Renal pelvis (tissue), 4 donors: ENCODE data around the gene SDHA. TPM values are rescaled to one million over a fixed set of nuclear protein-coding genes. Genes with fewer than 3 reads are reported as not detected.
"Not testable (repeated sequence)": the region's sequence is repeated elsewhere in the genome, so short reads cannot be mapped to it uniquely, and the experiment has no call there.

ENCODE experiments used
- DNase-seq: peaks from one replicate; pipeline ENCODE4 v3.0.0-alpha.2; 2013
- polyA plus RNA-seq, 3 donors: library from polyadenylated mRNA; unstranded; fragments of 120-200 nt; gene quantifications; one replicate each; pipeline ENCODE4 v1.2.1, GENCODE V29; 2013; ENCODE audit not compliant: insufficient read length in 3 of 3

Gene SDHA
- polyA plus RNA-seq, 3 donors: 146 to 161 (median 150) TPM

DNA sequence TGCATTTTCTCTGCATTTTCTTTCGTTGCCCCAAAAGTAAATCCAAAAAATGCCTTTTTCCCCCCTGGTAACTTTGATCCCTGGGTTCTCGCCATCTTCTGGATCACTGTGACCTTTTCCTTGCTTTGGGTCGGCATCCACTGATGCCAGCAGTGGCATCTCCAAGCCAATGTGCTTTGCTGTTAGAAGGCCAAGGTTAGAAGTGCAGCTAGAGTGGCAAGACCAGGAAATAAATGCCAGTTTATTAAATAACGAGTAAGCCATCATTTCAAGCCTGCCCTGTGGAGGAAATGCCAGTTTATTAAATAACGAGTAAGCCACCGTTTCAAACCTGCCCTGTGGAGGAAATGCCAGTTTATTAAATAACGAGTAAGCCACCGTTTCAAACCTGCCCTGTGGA, 33.4 kb downstream of the SDHA start:
- not testable (repeated sequence) for DNase-seq

DNA sequence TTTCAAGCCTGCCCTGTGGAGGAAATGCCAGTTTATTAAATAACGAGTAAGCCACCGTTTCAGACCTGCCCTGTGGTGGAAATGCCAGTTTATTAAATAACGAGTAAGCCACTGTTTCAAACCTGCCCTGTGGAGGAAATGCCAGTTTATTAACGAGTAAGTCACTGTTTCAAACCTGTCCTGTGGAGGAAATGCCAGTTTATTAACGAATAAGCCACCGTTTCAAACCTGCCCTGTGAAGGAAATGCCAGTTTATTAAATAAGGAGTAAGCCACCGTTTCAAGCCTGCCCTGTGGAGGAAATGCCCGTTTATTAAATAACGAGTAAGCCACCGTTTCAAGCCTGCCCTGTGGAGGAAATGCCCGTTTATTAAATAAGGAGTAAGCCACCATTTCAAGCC, 33.9 kb downstream of the SDHA start:
- DNase-seq: not testable (repeated sequence)

DNA sequence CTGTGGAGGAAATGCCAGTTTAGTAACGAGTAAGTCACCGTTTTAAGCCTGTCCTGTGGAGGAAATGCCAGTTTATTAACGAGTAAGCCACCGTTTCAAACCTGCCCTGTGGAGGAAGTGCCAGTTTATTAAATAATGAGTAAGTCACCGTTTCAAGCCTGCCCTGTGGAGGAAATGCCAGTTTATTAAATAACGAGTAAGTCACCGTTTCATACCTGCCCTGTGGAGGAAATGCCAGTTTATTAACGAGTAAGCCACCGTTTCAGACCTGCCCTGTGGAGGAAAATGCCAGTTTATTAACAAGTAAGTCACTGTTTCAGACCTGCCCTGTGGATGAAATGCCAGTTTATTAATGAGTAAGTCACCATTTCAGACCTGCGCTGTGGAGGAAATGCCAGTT, 34.4 kb downstream of the SDHA start:
- no peak for DNase-seq

DNA sequence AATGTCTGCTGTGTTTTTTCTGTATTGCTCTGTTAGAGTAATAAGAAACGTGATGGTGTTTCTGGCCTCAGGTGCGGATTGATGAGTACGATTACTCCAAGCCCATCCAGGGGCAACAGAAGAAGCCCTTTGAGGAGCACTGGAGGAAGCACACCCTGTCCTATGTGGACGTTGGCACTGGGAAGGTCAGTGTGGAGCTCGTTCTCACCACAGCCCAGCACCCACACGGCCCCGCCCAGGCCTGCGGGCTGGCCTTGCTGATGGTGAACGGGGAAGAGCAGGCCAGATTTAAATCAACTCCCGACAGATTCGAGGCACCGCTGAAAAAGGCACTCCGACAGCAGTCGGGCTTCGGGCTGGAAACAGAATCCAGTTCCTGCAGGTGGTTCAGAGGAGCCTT, 36.2 kb downstream of the SDHA start:
- DNase-seq: not testable (repeated sequence)

DNA sequence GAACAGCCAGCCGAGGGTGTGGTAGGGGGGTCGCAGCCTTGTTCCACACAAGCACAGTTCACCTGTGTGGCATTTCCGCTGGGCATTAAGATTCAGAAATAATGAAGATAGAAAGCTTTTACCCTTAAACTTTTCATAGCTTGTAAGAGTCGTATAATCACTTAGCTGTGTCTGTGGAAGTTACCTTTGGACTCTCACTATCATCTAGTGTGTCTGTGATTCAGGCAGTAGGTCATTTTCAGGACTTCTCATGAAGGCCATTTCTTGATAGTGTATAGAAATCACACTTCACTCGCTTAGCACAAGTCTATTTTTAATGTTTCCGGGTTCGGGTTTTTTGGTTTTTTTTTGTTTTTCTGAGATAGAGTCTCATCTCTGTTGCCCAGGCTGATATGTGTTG, 37.0 kb downstream of the SDHA start:
- DNase-seq: not testable (repeated sequence)

DNA sequence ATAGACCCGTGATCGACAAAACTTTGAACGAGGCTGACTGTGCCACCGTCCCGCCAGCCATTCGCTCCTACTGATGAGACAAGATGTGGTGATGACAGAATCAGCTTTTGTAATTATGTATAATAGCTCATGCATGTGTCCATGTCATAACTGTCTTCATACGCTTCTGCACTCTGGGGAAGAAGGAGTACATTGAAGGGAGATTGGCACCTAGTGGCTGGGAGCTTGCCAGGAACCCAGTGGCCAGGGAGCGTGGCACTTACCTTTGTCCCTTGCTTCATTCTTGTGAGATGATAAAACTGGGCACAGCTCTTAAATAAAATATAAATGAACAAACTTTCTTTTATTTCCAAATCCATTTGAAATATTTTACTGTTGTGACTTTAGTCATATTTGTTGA, 38.2 kb downstream of the SDHA start:
- DNase-seq: not testable (repeated sequence)

DNA sequence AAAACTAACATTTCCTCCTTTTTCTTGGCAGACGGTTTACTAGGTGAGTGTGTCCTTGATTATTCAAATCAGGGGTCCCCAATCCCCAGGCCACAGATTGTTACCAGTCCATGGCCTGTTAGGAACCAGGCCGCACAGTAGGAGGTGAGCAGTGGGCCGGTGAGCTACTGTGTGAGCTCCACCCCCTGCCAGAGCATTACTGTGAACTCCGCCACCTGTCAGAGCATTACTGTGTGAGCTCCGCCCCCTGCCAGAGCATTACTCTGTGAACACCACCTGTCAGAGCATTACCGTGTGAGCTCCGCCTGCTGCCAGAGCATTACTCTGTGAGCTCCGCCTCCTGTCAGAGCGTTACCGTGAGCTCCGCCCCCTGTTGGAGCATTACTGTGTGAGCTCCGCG, 39.0 kb downstream of the SDHA start:
- no peak for DNase-seq

DNA sequence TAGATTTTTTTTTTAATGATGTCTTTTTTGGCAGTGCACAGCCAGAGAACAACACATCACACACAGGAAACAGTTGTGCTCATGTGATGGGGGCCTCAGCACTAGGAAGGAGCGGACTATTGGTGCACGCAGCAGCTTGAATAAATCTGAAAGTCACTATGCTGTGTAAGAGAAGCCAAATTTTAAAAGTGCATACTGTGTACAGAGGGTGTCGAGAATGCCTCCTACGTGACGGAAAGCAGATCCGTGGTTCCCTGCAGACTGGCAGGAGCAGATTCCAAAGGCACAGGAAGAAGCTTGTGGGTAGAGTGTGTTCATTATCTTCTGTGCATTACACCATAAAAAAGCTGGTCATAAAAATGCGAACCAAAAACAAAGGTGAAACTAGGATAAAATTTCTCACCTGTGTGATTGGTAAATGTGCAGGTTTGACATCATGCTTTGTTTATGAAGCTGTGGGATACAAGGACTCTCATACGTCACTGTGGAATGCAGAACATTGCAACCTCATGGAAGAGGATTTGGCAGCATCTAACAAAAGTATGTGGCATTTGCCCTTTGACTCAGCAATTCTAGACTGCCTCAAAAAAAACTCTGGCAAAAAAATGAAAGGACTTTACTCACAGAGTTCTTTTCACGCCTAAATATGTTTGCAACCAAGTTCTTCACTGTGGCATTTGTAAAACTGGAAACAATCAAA, 45.3 kb downstream of the SDHA start:
- peak; percentile 5 for DNase-seq

DNA sequence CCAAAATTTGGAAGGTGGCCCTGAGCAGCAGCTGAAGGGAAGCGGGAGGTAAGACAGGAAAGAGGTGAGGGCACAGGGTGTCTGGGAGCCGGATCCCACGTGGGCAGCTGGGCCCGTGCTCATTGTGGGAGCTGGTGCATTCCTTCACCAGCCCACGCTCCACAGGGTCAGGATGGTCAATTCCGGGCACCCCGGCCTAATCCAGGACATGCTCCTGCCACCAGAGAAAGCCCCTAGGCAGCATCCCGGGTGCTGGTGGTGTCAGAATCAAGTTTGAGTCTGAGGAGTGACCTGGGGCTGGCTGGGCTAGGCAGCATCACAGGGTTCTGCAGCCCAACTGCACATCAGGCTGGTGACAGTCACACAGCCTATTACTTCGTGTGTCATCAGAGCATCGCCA, 46.2 kb downstream of the SDHA start:
- DNase-seq: no peak

DNA sequence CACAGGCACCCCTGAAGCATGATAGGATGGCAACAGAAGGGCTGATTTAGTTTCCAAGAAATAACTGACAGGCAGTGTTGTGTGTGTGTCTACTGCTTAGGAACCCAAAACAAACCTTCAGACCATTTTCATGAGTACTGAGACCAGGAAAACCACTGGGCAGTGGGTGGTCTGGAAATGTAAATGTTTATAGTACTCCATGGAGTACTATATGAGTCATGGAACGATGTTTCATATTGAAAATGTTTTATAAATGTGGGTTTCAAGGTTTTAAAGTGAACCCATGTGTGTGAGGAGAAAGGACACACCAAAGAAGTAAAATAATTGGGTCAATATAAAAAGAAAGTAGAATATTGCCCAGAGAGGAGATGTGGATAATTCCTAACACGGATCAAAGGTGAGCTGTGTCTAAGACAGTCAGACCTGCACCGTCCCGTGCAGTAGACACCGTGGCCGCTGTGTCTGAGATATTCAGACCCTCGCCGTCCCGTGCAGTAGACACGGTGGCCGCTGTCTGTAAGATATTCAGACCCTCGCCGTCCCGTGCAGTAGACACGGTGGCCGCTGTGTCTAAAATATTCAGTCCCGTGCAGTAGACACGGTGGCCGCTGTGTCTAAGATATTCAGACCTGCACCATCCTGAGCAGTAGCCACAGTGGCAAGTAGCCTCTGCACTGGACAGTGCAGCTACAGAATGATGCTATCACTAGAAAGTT, 48.3 kb downstream of the SDHA start:
- DNase-seq: not testable (repeated sequence)

DNA sequence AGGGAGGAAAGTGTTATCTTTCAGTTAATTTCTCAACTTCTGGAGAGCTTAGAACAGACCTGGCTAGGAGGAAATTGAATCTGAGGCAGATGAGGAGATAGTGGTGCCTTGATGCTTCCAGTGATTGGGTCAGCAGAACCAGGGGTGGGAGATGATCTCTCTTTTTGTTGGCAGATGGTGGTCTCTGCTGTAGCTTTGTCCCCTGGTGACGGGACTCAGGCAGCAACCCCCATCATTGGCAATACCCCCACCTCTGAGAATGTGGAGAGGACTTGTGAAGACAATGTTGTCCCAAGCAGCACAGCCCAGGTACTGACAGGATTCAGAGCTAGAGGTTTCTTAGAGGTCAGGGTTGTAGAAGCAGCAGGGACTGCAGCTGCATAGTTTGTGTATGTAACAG, 49.6 kb downstream of the SDHA start:
- no peak for DNase-seq

DNA sequence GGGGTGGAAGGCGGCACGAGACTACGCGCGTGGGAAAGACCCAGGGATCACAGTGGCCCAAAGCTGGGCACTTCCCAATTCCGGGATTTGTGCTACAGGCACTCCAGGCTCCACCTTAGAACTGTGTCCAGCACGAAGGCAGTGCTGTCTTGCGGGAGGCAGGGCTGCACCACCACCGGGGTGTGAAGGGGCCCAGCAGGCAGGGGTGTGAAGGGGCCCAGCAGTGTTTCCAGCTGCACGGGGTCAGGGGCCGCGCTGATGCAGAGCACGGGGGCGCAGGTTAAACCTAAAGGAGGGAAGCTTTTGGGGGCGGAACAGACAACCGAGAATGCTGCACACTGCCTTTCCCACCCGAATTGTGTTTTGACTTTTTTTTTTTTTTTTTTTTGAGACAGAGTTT, 52.2 kb downstream of the SDHA start:
- DNase-seq: no peak

DNA sequence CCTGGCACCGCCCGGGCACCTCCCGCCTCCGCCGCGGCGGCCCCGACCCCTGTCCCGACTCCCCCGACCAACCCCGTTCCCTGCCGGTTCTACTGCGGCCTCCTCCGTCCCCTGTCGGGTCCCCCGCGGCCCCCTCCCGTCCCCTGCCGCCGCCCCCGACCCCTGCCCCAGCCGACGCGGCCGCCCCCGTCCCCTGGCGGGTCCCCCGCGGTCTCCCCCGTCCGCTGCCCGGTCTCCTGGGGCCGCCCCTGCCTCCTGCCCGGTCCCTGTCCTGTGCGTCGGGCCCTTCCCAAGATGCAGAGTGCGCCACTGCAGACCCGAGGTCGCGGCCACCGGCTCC, 53.7 kb downstream of the SDHA start:
- DNase-seq: not testable (repeated sequence)

DNA sequence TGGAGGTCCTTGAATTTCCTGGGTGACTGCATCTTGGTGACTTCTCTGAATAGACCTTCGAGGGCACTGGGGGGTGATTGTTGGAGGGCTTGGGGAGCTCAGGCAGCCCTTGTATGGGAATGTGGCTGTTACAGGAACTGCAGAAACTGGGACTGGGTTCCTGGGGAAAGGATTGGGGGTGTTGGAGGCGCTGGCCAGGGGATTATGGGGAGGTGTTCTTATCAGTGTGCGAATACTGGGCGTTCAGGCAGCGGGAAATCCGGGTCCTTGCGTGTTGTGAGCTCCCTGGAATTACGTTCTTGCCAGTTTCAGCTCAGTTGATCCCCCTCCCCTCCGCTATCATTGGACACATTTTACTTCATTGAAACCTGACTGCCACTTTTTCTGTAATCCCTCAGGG, 55.0 kb downstream of the SDHA start:
- not testable (repeated sequence) for DNase-seq

DNA sequence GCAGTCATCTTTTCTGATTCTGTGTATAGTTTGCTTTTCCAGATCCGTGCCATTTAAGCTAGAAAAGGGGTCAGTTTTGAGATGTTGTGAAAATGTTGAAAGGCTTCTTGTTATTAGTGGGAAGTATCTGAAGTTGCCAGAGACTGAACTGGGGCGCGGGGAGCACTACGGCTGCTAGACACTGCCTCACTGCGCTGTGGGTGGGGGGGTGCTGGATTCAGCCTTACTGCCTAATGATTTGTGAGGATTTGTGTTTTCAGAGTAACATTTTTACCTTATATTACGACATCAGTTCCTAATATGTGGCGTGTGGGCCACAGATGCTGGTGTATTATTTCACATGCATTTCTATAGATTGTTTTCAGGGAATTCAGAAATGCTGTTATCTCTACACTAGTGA, 55.4 kb downstream of the SDHA start:
- not testable (repeated sequence) for DNase-seq

DNA sequence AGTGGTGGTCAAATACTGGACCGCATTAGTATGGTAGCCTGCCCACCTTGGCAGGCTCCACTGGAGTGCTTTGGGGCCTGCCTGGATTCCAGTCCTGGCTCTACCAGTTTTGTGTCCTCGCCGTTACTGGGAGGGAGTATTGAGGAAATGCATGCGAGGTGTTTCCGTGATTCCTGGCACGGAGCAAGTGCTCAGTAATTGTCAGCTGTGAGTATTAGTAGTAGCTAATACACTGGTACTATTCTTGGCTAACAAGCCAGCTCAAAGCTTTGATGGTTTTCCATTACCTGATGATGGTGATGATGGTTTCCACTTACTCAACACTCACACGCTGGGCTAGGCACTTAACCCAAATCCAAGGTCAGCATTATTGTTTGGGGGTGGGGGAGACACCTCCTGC, 56.2 kb downstream of the SDHA start:
- DNase-seq: not testable (repeated sequence)

DNA sequence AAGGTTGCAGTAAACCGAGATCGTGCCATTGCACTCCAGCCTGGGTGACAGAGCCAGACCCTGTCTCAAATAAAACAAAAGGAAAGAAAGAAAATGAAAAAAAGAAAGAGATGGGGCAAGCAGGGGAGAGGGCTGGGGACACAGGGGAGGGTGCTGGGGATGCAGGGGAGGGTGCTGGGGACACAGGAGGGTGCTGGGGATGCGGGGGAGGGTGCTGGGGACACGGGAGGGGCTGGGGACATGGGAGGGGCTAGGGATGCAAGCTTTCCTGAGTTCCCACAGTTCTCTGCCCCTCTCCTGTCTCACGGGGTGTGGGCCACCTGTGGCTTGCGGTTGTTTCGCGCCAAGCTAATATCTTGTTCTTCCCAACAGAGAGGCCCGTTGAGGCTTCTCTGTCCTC, 60.5 kb downstream of the SDHA start:
- DNase-seq: no peak

DNA sequence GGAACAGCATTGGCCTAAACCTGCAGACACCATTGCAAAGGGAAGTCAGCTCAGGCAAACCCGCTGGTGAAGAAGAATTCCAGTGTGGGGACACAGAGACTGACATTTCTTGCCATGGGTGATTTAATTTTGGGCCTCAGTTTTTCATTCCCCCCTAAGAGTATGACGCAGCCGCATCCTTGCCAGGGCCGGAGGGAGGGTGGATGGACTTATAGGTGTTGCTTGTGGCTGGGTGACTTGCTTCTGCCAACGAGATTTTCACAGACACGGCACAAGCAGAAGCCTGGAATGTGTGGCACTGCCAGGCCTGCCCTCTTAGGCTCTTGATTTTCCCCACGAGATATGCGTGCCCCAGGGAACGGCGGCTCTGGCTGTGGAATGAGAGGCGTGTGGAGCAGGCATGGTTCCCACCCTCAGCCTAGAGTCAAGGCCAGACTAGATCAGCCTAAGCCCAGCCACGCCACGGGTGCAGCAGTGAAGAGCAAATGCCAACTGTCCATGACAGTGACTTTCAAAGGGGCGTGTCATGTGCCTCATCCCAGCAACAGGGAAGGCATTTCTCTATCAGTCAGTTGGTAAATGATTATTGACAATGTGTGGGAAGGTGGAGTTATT, 61.0 kb downstream of the SDHA start:
- not testable (repeated sequence) for DNase-seq

DNA sequence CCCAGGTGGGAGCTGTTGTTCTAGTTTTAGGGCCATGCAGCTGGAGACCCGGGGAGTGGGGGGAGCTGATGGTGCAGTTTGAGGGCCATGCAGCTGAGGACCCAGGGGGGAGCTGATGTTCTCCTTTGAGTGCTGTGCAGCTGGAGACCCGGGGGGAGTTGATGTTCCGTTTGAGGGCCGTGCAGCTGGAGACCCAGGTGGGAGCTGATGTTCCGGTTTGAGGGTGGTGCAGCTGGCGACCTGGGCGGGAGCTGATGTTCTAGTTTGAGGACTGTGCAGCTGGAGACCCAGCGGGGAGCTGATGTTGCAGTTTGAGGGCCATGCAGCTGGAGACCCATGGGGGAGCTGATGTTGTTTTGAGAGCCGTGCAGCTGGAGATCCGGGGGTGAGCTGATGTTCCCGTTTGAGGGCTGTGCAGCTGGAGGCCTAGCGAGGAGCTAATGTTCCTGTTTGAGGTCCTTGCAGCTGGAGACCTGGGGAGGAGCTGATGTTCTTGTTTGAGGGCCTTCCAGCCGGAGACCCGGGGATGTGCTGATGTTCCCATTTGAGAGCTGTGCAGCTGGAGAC, 68.0 kb downstream of the SDHA start:
- DNase-seq: no peak

DNA sequence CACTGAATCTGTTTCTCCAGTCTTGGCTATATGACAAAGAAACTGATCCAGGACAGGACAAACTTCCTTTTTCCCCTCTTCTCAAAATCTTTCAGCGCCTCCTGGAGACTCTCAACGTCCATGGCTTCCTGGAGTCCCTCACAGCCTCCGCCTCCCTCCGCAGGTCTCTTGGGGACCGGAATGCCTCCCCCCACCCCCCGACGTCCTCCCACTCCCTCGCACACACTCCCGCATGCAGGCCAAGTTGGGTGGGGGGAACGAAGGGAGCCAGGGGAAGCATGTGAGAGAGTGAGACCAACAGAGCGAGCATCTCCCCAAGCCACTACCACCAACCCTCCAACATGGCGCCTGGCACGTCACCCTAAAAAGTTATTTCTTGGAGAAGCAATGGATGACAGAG, 72.1 kb downstream of the SDHA start:
- not testable (repeated sequence) for DNase-seq

DNA sequence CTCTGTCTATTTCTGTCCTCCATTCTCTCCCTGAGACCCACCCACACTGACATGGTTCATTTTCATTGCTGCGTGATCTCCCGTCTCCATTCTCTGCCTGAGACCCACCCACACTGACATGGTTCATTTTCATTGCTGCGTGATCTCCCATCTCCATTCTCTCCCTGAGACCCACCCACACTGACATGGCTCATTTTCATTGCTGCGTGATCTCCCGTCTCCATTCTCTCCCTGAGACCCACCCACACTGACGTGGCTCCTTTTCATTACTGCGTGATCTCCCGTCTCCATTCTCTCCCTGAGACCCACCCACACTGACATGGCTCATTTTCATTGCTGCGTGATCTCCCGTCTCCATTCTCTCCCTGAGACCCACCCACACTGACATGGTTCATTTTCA, 73.2 kb downstream of the SDHA start:
- not testable (repeated sequence) for DNase-seq

DNA sequence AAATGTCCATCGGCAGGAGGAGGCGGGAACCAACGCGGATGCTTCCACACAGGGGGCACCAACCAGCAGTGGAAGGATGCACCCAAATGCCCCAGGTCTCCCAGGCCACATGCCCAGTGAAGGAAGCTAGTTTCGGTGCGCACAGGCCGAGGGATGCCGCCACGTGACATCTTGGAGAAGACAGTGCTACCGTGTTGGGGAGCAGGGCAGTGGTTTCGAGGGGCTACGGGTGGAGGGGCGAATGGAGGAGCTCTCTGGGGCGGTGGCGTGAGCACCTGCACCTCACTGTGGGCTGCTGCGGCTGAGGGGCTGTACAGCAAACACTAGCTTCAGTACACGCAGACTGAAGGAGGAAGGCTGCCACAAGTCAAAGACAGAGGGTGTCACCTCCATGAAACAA, 76.7 kb downstream of the SDHA start:
- DNase-seq: not testable (repeated sequence)

DNA sequence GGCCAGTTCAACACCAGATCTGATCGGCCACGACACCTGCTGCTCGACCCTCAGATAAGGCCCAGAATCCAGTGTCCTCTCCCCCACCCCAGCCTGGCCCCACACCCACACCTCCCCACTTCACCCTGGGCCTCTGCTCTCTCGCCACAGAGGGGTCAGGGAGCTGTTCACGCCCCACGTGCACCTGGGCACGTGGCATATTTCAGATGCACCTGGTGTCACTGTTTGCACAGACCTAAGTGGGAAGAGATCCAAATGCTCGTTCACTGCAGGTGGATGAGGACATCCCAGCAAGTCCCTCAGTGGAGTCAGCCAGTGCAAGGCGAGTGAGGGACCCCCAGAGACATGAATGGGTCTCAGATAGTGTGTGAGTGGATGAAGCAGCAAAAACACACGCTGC, 78.1 kb downstream of the SDHA start:
- DNase-seq: not testable (repeated sequence)
